Left forelimb (tissue), 1 donor: Measurements from ENCODE around the gene BABAM1.

Experiments used
- DNase-seq: peaks from one replicate; pipeline ENCODE4 v3.0.0-alpha.2; 2018; ENCODE audit warnings: low spot score

BABAM1 gene

GRCh38 chr19:17324357-17325114, 57.3 kb downstream of the BABAM1 start:
- no peak for DNase-seq

GRCh38 chr19:17325133-17325532, 57.9 kb downstream of the BABAM1 start:
- no peak for DNase-seq

- no peak for DNase-seq
These were observed 58.8 kb downstream of the BABAM1 start for GRCh38 chr19:17325881-17326594.

- DNase-seq, result no peak
These were observed 59.3 kb downstream of the BABAM1 start for GRCh38 chr19:17326595-17326966.

GRCh38 chr19:17327068-17327653, 59.9 kb downstream of the BABAM1 start:
- DNase-seq, result no peak

GRCh38 chr19:17327654-17328516, 60.6 kb downstream of the BABAM1 start:
- DNase-seq, result peak; percentile 80
